ENCODE data around the gene PARVA. TPM values are rescaled to one million over a fixed set of nuclear protein-coding genes. Genes with fewer than 3 reads are reported as not detected.
"Not testable (repeated sequence)": the region's sequence is repeated elsewhere in the genome, so short reads cannot be mapped to it uniquely, and the experiment has no call there.

PARVA gene
- total RNA-seq, 1 experiment from 2014 or later, result 31.5 TPM

DNA sequence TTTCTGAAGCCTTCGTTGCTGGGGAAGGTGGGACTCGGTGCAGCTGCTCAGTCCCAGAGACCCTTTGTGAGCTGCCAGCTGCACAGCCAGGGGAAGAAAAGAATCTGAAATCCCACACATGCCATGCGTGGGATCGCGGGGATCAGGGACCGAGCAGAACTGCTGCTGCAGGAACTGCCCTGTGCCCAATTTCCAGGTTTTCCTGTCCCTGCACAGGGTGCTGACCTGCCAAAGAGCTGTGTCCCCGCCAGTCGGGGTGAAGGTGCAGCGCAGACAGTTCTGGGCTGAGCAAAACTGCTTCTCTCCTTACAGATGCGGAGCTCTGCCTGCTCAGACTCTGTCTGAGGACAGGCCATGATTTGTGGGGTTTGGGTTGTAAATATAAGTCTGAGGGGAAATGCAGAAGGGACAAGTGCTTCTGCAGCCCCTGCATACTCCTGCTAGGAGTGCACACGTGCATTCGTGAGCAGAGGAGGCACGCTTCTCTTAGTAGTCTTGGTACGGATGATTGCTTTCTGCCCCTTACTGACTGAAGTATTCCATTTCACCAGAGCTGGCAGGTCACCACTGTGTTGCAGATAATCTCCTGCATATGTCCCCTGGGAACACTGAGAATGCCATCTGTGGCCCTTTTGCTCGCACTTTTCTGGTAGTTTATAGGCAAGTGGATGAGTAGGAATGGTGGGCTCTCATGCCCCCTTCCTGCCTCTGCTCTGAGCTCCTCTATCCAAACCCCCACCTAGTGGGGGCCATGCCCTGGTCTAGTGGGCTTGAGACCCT, 141.4 kb downstream of the PARVA start:
- ChIA-PET POLR2A (ENCODE audit: unreplicated experiment) (no interaction called here), CTCF (no interaction called here)
- Histone ChIP-seq H3K4me1 (replicated peaks; ENCODE audit: insufficient read depth) (no peaks in the 10 kb centered on the region), H3K27me3 (ENCODE audit: insufficient read depth, low read depth) (no peaks in the 10 kb centered on the region), H3K27ac (no peak overlapping the region), H3F3A (ENCODE audit: insufficient read depth, low read depth) (no peaks in the 10 kb centered on the region), H4K20me1 (ENCODE audit: insufficient read depth) (no peaks in the 10 kb centered on the region), H3K36me3 (ENCODE audit: low read depth) (no peaks in the 10 kb centered on the region), H3K4me3 (no peak overlapping the region), H3K9me2 (ENCODE audit: insufficient read depth) (no peaks in the 10 kb centered on the region), H3K9me3 (ENCODE audit: insufficient read depth, low read depth) (no peaks in the 10 kb centered on the region), H3K79me2 (ENCODE audit: low read depth) (no peaks in the 10 kb centered on the region), H3K4me2 (no peak overlapping the region), H2AFZ (no peak overlapping the region)
- BruUV-seq (replicated peaks), result no TSS peak
- DNase-seq, result no peak
- no peak for TF ChIP-seq CTCF (conservative IDR thresholded peaks at IDR 0.05)
- no peak for TF ChIP-seq EZH2 (IDR thresholded peaks at IDR 0.05; ENCODE audit: low read depth)
- intact Hi-C loops (cut with micrococcal nuclease; ENCODE audit: unreplicated experiment), result no loop called here

DNA sequence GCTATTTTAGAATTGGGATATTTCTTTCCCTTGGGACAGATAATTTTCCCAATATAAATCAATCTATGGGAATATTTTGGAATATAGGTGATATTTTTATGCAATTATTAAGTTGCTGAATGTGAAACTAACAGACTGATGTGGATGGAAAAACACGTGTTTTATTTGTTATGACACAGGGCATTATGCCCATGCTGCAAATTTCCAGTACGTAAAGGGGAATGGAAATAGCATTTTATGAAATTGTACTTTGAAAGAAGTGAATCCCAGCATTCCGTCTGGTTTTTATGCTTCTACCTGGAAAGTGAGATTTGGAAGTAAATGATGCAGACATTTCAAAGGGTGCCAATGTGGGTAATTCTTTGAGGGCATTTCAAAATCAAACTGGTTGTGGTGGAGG, 142.7 kb downstream of the PARVA start:
- DNase-seq, result no peak
- Histone ChIP-seq H3K4me1 (replicated peaks; ENCODE audit: insufficient read depth) (no peaks in the 10 kb centered on the region), H3K4me2 (no peak overlapping the region), H3K79me2 (ENCODE audit: low read depth) (no peaks in the 10 kb centered on the region), H3K9me3 (ENCODE audit: insufficient read depth, low read depth) (no peaks in the 10 kb centered on the region), H3K27me3 (ENCODE audit: insufficient read depth, low read depth) (no peaks in the 10 kb centered on the region), H4K20me1 (ENCODE audit: insufficient read depth) (no peaks in the 10 kb centered on the region), H3K36me3 (ENCODE audit: low read depth) (no peaks in the 10 kb centered on the region), H3F3A (ENCODE audit: insufficient read depth, low read depth) (no peaks in the 10 kb centered on the region), H3K4me3 (no peak overlapping the region), H3K9me2 (ENCODE audit: insufficient read depth) (no peaks in the 10 kb centered on the region), H2AFZ (no peak overlapping the region), H3K27ac (no peak overlapping the region)
- intact Hi-C loops (cut with micrococcal nuclease; ENCODE audit: unreplicated experiment), result no loop called here
- no peak for TF ChIP-seq CTCF (conservative IDR thresholded peaks at IDR 0.05)
- TF ChIP-seq EZH2 (IDR thresholded peaks at IDR 0.05; ENCODE audit: low read depth), result no peak
- POLR2A ChIA-PET (ENCODE audit: unreplicated experiment), result no interaction called here
- CTCF ChIA-PET, result no interaction called here
- no TSS peak for BruUV-seq (replicated peaks)

GRCh38 chr11:12520576-12520975, 143.2 kb downstream of the PARVA start:
- H2AFZ ChIP-seq; H3K9me3 ChIP-seq (ENCODE audit: insufficient read depth, low read depth); CTCF ChIA-PET; DNase-seq; H3K4me3 ChIP-seq; H3K9me2 ChIP-seq (ENCODE audit: insufficient read depth); POLR2A ChIA-PET (ENCODE audit: unreplicated experiment); H3K4me1 ChIP-seq (replicated peaks; ENCODE audit: insufficient read depth); H3K27ac ChIP-seq; H3K79me2 ChIP-seq (ENCODE audit: low read depth); H4K20me1 ChIP-seq (ENCODE audit: insufficient read depth); BruUV-seq (replicated peaks); intact Hi-C loops (cut with micrococcal nuclease; ENCODE audit: unreplicated experiment); H3F3A ChIP-seq (ENCODE audit: insufficient read depth, low read depth); H3K4me2 ChIP-seq; H3K27me3 ChIP-seq (ENCODE audit: insufficient read depth, low read depth); H3K36me3 ChIP-seq (ENCODE audit: low read depth): not testable (repeated sequence)
